T-helper 1 cell treated with Interleukin-12 subunit alpha and Interleukin-12 subunit beta and Interleukin-4 antibody, amounts not matched to agents 30 ng/mL and 1 ng/mL, for 36 hours (primary cell): ENCODE measurements around the gene PRICKLE1. TPM values are rescaled to one million over a fixed set of nuclear protein-coding genes. Genes with fewer than 3 reads are reported as not detected.

Source experiments
- intact Hi-C: fragments of 100-400 bp; cut with micrococcal nuclease; formaldehyde crosslinking; loops from one replicate; pipeline ENCODE4 v1.15.1; 2024
- total RNA-seq: library from RNA; stranded (reverse); gene quantifications from 2 replicates; pipeline ENCODE4 v1.2.3, GENCODE V29; 2022

PRICKLE1 gene
- total RNA-seq, 1 donor from 2014 or later = 0.15 TPM

DNA sequence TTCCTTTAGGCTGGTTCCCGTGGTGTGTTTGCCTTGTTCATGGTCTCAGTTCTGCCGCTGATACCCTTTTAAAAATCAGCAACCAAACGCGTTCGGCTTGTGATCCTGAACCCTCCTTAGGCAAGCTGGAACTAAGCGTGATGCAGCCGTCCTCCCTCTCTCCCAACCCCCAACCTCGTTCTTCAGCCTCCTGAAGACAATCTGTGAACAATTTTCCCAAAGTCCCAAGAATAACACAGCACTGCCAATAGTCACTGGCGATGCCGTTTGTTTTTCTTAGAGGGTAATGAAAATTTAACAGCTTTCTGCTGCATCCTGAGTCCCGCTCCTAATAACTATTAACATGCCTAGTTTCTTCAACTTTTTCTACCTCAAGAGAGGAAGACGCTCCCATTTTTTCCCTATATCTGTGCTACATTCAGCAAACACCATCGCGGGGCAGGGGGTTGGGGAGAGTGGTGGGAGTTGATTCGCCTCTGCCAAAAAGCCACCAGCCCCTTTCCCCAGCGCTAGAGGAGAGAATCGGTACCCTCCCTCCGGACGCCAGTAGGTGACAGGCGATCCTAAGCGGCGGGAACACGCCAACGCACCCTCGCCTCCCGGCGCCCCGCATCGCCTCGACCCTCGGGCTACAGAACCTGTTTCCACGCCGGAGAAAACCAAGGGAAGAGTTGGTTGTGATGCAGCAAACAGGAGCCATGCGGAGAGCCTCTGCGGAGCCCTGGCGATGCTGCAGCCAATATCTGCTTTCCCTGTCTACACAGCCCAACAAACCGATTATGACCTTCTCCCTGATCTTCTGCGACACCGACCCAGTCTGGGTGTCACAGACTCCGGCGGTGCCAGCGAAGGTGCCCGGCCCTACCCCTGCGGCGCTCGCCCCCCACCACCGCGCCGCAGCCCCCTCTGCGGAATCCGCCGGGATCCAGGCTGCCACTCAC lies 752 bp downstream of the PRICKLE1 start:
- intact Hi-C loops = loop anchor here (5.0 kb wide), 1 partner anchor 106 kb away; no protein-coding TSS in a partner anchor

DNA sequence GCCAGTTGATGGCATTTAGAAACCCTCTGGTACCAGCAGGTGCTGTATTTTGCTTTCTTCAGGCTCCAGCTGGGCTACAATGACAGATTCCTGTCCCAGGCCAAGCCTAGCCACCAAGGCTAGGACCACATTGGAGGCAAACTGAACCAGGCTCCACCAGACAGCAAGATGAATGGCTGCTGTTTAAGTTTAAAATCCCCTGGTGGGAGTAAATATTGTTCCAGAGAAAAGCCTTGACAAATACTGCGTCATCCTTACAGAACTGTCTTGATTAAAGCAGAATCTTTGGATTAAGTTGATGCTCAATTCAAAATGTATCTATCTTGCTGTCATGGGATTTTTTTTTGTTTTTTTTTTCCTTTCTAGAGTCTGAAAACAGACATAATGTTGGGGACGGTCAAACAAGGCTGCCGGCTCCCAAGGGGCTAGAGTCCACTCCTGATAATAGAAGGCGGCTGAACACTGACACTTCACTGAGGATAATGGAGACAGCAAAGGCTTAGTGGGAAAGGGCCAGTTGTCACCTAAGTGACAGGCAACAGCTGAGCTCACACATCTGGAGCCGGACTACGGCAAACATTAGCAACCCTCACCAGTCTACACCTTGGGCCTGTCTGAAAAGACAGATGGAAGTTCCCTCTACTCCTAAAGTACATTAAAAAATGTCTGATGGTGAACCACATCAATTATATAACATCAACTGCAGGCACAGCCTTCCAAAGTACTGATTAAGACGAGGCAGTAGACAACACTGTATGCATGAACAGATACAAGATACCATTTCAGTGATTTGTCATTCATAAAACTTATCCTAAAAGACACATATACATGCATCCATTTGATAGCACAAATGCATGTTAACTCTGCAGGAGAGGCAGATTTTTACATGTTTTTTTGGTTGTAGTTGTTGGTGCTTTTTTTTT lies 1.7 kb downstream of the PRICKLE1 start:
- intact Hi-C loops = loop anchor here (5.0 kb wide), 1 partner anchor 106 kb away; no protein-coding TSS in a partner anchor

GRCh38 chr12:42586268-42586667 lies 3.3 kb downstream of the PRICKLE1 start:
- intact Hi-C loops = loop anchor here (5.0 kb wide), 1 partner anchor 104 kb away; no protein-coding TSS in a partner anchor

DNA sequence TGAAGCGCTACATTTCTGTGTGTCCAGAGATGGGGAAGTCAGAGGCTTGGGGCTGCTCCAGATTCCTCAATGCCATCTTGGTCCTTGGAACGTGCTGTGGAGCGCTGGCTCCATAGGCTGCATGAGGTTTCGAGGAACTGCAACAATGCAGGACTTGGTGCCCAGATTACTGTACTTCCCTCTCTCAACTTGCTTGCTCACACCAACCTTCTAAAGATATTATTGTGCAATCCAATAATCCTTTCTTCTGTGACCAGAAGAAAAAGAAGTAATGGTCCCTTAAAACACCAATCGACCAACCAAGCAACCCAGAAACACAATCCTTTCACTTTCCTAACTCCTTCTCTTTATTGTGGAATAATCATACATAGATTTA lies 3.7 kb downstream of the PRICKLE1 start:
- intact Hi-C loops = loop anchor here (5.0 kb wide), 1 partner anchor 104 kb away; no protein-coding TSS in a partner anchor

GRCh38 chr12:42585154-42585840 lies 4.2 kb downstream of the PRICKLE1 start:
- intact Hi-C loops = loop anchor here (5.0 kb wide), 1 partner anchor 103 kb away; no protein-coding TSS in a partner anchor

GRCh38 chr12:42584651-42585111 lies 4.9 kb downstream of the PRICKLE1 start:
- intact Hi-C loops = loop anchor here (5.0 kb wide), 1 partner anchor 102 kb away; no protein-coding TSS in a partner anchor

- intact Hi-C loops = no loop called here
These were observed 6.5 kb downstream of the PRICKLE1 start for GRCh38 chr12:42583016-42583415.

DNA sequence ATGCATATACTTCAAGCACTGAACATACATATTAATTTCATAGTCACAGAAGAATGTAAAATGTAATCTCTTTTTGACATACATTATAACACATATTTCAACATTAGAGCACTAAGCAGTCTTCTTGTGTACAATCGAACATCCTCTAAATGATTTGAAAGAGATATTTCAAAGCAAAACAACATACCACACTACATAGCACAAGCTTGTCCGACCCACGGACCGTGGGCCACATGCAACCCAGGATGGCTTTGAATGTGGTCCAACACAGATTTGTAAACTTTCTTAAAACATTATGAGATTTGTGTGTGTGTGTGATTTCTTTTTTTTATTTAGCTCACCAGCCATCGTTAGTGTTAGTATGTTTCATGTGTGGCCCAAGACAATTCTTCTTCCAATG lies 7.0 kb downstream of the PRICKLE1 start:
- intact Hi-C loops = no loop called here

GRCh38 chr12:42582050-42582449 lies 7.5 kb downstream of the PRICKLE1 start:
- intact Hi-C loops = no loop called here

GRCh38 chr12:42576374-42576773 lies 13.2 kb downstream of the PRICKLE1 start:
- intact Hi-C loops = no loop called here

GRCh38 chr12:42575717-42576116 lies 13.8 kb downstream of the PRICKLE1 start:
- intact Hi-C loops = no loop called here

DNA sequence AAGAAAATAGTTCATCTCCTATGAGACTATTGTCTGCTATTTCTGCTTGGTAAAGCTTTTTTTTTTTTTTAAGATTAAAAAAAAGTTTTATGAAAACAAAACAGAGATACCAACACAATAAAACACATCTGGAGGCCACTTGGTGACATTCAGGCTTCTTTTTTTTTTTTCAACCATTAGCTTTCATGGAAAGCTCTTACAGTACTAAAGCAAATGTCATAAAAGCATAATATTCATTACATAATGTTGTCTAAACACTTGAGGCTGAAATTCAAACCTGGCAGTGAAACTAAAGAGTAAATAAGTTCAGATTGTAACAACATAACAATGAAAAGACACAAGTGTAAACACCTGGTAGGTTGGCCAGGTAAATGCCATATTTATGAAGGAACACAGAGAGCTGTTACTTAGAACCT lies 14.7 kb downstream of the PRICKLE1 start:
- intact Hi-C loops = no loop called here

GRCh38 chr12:42571327-42572009 lies 18.1 kb downstream of the PRICKLE1 start:
- intact Hi-C loops = no loop called here

GRCh38 chr12:42570076-42570475 lies 19.5 kb downstream of the PRICKLE1 start:
- intact Hi-C loops = no loop called here

DNA sequence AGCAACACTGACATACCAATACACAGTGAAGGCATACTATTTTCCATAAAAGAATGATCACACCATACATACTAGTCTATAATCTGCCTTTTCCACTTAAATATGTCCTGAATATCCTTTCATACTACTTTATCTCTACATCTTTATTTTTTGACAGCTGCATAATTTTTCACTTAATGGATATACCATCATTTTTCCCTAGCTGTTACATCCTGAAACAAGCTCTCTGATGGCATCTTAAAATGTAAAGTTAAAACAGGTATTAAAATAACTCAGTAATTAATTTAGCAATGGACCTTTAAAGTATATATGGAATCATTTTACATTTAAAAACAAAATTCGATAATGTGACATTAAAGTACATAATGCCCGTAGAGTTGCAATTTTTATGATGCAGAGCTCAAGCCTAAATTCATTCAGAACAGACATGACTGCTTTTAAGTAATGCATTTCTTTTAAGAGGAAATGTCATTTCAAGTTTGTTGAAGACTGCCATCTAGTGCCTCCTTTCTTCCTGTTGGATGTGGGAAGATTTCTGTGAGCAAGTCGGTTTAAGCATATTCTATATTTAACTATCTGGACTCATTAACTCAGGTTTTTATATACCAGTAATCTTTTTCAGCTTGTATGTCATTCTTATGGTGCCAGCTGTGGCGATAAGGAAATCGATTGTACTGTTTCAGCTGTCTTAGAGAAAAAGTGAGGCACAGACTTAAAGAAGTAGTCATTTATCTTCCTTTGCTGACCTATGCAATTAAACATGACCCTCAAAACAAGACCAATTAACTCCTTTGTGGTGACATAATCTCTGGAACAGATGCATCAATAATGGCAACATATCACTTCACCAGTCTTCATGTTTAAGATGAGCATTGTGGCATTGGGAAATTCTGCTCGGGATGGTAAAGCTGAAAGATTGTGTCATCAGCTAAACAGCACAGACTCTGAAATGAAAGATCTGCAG lies 20.3 kb downstream of the PRICKLE1 start:
- intact Hi-C loops = loop anchor here (1.0 to 5.0 kb wide), 2 partner anchors 86 to 1622 kb away; no protein-coding TSS in a partner anchor

- intact Hi-C loops = loop anchor here (5.0 kb wide), 1 partner anchor 1618 kb away; no protein-coding TSS in a partner anchor
These were observed 23.9 kb downstream of the PRICKLE1 start for GRCh38 chr12:42565633-42566032.

DNA sequence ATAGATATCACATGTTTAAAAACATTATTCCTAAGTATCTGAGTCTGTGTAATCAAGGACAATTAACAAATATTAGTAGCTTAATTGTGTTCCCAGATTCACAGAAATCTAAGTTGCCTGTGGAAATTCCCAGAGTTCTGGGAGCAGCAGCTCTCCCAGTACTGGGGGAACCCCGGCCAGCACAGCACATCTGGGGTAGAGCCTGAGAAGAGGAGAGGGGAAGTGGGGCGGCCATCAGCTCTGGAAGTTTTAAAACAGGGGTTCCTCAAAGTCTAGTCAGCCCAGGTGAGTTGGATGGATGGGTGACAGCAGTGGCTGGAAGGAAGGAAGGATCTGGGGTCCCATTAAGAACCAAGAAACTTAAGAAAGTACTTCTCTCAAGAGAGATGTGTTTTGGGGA lies 24.6 kb downstream of the PRICKLE1 start:
- intact Hi-C loops = loop anchor here (5.0 kb wide), 1 partner anchor 1618 kb away; no protein-coding TSS in a partner anchor

GRCh38 chr12:42564556-42564955 lies 25.0 kb downstream of the PRICKLE1 start:
- intact Hi-C loops = no loop called here

DNA sequence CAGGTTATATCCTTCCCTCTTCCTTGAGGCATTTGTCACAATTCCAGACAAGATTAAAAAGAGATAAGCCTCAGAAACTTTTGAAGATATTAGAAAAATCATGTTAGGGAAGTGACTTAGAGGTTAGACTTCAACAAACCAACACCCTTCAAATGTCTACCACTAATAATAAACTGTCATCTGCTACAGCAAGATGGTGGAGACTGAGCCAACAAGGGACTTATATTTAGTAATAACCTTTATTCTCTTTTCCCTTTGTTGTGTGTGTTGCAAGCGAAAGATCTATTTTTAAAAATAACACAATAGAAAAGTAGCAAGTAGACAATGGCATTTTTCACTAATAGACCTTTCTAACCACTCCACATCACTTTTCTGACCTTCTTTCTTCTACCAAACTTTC lies 28.6 kb downstream of the PRICKLE1 start:
- intact Hi-C loops = no loop called here
